Stimulated activated CD4-positive, alpha-beta T cell treated with anti-CD3 and anti-CD28 coated beads, TNF-alpha, amount 100 ng/mL, for 24 hours (primary cell): Measurements from ENCODE around the gene CPA2.
"Not testable (repeated sequence)": the region's sequence is repeated elsewhere in the genome, so short reads cannot be mapped to it uniquely, and the experiment has no call there.

Experiments used
- DNase-seq, 3 experiments: peaks; one replicate each; pipeline ENCODE4 v3.0.0-alpha.2; 2020; ENCODE audit warnings: low read depth in 3 of 3

CPA2 gene

GRCh38 chr7:130309986-130310385, 43.3 kb downstream of the CPA2 start:
- DNase-seq, result no peak

DNA sequence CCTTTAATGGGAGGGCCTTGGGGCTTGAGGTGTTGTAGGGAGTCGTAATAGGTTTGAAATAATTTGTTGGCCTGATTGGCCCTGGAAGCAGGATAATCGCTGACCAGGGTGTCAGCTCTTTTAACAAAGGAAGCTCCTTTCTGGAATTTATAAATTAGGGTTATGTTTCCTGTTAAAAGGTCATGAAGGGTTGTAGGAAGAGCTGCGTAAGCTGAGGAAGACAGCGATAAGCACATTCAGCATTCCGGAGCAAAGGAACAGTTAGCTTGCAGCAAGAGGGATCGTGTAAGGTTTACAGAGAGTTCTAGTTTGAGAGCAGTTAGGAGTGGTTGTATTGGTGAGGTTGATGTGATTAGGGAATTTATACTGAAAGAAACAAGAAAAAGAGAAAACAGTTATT, 47.6 kb downstream of the CPA2 start:
- no peak for DNase-seq

DNA sequence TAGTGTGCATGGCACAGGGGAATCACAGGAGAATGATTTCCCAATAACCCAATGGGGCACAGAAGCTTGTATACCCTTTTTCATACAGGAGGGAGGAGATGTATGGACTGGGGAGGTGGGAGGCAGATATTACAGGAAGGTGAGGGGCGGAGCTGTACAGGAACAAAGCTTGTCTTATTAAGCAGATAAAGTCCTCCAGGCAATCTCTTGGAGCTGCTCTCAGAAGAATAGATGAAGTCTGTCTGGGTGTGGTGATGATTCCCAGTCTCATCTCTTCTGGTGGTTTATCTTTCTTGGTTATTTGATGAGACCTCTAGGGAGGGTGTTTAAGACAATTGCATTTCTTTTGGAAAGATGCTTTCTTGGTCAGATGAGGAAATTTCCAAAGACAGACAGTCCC, 52.9 kb downstream of the CPA2 start:
- no peak for DNase-seq

GRCh38 chr7:130321542-130322229, 55.0 kb downstream of the CPA2 start:
- not testable (repeated sequence) for DNase-seq

DNA sequence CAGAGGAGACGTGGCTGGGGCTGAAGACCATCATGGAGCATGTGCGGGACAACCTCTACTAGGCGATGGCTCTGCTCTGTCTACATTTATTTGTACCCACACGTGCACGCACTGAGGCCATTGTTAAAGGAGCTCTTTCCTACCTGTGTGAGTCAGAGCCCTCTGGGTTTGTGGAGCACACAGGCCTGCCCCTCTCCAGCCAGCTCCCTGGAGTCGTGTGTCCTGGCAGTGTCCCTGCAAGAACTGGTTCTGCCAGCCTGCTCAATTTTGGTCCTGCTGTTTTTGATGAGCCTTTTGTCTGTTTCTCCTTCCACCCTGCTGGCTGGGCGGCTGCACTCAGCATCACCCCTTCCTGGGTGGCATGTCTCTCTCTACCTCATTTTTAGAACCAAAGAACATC, 56.0 kb downstream of the CPA2 start:
- no peak for DNase-seq

DNA sequence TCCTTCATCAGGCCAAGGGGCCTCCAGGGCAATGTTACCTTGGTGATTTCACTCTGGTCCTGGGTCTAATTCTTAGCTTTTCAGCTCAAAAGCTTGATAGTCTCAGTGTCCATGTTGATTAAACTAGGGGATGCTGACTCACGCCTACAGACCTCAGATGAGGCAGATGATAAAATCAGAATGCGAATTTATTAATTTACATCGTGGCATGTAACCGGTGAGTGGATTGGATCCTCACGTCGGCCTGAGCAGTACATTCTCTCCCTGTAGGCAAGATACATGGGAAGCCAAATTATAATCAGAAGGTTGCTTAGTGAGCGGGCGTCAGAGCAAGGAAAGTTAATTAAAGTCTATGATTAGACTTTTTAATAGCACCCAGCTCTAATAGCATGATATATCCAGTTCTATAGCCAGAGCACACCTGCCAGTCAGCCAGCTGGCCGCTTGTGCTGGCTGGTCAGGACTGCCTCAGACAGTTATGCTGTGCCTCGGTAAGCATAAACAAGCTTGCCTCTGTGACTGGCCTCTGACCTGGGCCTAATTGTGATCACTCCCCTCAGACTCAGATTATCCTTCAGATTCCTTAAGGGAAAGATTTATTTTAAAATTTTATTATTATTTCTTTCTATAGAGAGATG, 57.8 kb downstream of the CPA2 start:
- DNase-seq, result no peak

- no peak for DNase-seq
These were observed 63.0 kb downstream of the CPA2 start for GRCh38 chr7:130329681-130330080.

GRCh38 chr7:130332259-130333053, 65.8 kb downstream of the CPA2 start:
- no peak for DNase-seq

DNA sequence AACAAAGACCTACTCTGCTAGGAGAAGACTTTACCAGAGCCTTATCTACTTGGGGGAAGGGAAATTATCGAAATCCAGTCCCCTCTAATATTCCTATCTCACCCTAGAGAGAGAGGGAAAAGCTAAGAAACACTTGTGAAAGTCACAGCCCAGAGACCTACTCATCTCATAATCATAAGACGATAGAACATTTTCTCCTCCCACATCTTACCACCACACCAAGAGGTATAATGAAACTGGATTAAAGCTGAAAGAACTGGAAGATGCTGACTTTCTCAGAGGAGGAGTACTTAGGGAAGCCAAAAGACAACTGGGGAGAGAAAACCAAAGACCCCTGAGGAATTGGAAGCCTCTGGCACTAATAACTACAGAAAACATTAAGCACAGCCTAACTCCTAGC, 67.2 kb downstream of the CPA2 start:
- no peak for DNase-seq

- DNase-seq, result no peak
These were observed 67.6 kb downstream of the CPA2 start for GRCh38 chr7:130334274-130334673.

- DNase-seq, result no peak
These were observed 70.8 kb downstream of the CPA2 start for GRCh38 chr7:130337410-130337971.

DNA sequence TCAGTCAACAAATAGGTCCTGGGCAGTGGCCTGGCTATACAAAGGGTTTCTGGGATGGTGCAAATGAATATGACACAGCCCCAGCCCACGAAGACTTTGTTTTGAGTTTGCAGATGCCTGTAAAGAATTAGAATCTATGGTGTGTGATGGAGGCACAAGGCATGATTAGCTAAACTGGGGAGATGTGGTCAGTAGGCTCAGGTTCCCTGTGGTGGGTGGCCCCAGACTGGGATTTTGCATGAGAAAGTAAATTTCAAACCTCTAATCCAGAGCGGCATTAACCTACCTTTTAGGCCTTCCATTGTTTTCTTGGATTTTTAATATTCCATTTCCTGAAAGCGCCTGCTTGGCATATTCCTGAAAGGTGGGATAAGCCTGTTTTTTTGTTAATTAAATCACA, 71.6 kb downstream of the CPA2 start:
- no peak for DNase-seq
